Transverse colon (tissue), 4 donors: ENCODE results near the gene CCDC174. TPM values are rescaled to one million over a fixed set of nuclear protein-coding genes. Genes with fewer than 3 reads are reported as not detected.

ENCODE experiments used
- DNase-seq: peaks from one replicate; pipeline ENCODE4 v3.0.0-alpha.2; 2019
- H3K27ac ChIP-seq, 4 donors: fragments of 200-600 bp; sonication (generic); 2 replicates each; pipeline ENCODE4 v1.5.1; 2016 to 2018; ENCODE audit warnings: inconsistent platforms in 4 of 4
- H3K27me3 ChIP-seq: fragments of 200-600 bp; sonication (generic); 2 replicates; pipeline ENCODE4 v1.5.1; 2017; ENCODE audit warnings: inconsistent platforms
- H3K36me3 ChIP-seq, 4 donors: fragments of 200-600 bp; sonication (generic); 2 replicates each; pipeline ENCODE4 v1.5.1; 2017 to 2019; ENCODE audit warnings: inconsistent platforms in 4 of 4
- H3K4me1 ChIP-seq, 4 donors: fragments of 200-600 bp; sonication (generic); 2 replicates each; pipeline ENCODE4 v1.5.1; 2017 to 2020; ENCODE audit warnings: inconsistent platforms in 4 of 4
- H3K4me3 ChIP-seq, 4 donors: fragments of 200-600 bp; sonication (generic); 1 replicate in 1 of 4; 2 replicates in 3 of 4; pipeline versions ENCODE4 v1.5.1 to v1.6.1; 2017 to 2019; ENCODE audit warnings: inconsistent platforms in 4 of 4
- H3K9me3 ChIP-seq, 2 donors: fragments of 200-600 bp; sonication (generic); 2 replicates each; pipeline ENCODE4 v1.5.1; 2017 to 2019; ENCODE audit warnings: inconsistent platforms in 2 of 2
- EP300 ChIP-seq: sonication (generic); formaldehyde crosslinking; IDR thresholded peaks from one replicate; pipeline ENCODE4 v1.6.1; 2017; ENCODE audit warnings: antibody characterized with exemption, low read depth
- POLR2A ChIP-seq: fragments of 450-650 bp; IDR thresholded peaks from one replicate; pipeline ENCODE4 v1.6.1; 2016; ENCODE audit warnings: antibody characterized with exemption, mild to moderate bottlenecking, moderate library complexity
- POLR2AphosphoS5 ChIP-seq, 3 donors: sonication (generic); formaldehyde crosslinking; IDR thresholded peaks; one replicate each; pipeline ENCODE4 v1.6.1; 2016; ENCODE audit warnings: antibody characterized with exemption in 3 of 3
- WGBS, 2 donors: methylation state at CpG; one replicate each; pipeline ENCODE4 v1.1.5; 2018; ENCODE audit warnings: low coverage in 1 of 2; 5-methylcytosine and 5-hydroxymethylcytosine counted together
- in situ Hi-C, 4 donors: fragments of 200-750 bp; cut with MboI; loops; one replicate each; pipeline versions ENCODE4 v1.15.0 to v1.15.1; 2017; ENCODE audit warnings: low sequenced_read_pairs in 3 of 4, low pct_ligation_motif_present in 1 of 4, low pct_unique_long_range_greater_than_20kb in 1 of 4
- intact Hi-C: fragments of 100-400 bp; cut with DNase I; formaldehyde crosslinking; loops from one replicate; pipeline ENCODE4 v1.15.1; 2023; ENCODE audit warnings: low total_unique reads
- total RNA-seq, 4 donors: library from RNA; depleted of rRNA; stranded (reverse); fragments of >200 nt; gene quantifications; one replicate each; pipeline ENCODE4 v1.1.0, GENCODE V29; 2016
- TF ChIP-seq, protein P1 (sequence below), 5 experiments: fragments of 200-600 bp in 3 of 5; fragments of 450-650 bp in 2 of 5; sonication (generic) in 3 of 5; IDR thresholded peaks; 1 replicate in 2 of 5; 2 replicates in 3 of 5; pipeline ENCODE4 v1.5.1; 2016 to 2017; ENCODE audit warnings: antibody characterized with exemption in 5 of 5, inconsistent platforms in 3 of 5, mild to moderate bottlenecking in 2 of 5, moderate library complexity in 1 of 5

CCDC174 gene
- total RNA-seq, 4 donors from 2014 or later, result 29.2 to 84.8 (median 35.9) TPM

DNA sequence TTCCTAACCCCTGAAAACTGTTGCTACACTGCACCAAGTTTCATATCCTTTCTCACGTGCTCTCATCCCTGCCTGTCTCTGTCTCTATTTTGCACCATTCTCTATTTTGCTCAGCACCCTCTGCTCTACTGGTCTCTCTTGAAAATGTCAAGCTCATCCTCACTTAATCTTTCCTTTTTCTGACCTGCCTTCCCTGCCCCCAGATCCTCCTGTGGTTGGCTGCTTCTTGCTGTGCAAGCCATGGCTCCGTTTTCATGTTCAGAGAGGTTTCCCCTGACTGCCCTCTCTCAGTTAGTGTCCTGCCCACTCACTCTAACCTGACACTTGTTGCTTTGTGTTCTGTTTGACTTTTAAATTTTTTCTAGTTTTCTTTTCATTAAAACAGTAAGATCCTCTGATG, 6.0 kb downstream of the CCDC174 start:
- TF ChIP-seq EP300 (no peak), POLR2AphosphoS5 (IDR thresholded peaks at IDR 0.05) (no peak)
- intact Hi-C loops, result no loop called here
- H3K27me3 ChIP-seq, result no peaks in the 10 kb centered on the region
- no peaks in the 10 kb centered on the region for H3K9me3 ChIP-seq
- no peak for DNase-seq
- in situ Hi-C loops, result loop anchor here in 3 of 4 donors (25.0 kb wide), 3 partner anchors 380 to 470 kb away; partner anchors contain the start of genes MRPS25 (in 2 of the 3), LSM3 (in 1 of the 3) and XPC (in 1 of the 3)
- no peak overlapping the region for H3K4me3 ChIP-seq
- no peak overlapping the region for H3K27ac ChIP-seq
- peaks cover 0 to 72% (median 35%) of the 10 kb centered on the region in 4 donors for H3K36me3 ChIP-seq
- peaks cover 11 to 18% (median 13%) of the 10 kb centered on the region in 4 donors for H3K4me1 ChIP-seq
- 74 to 100% methylated on average over 1 to 2 of the region's 2 CpGs for WGBS, 2 donors

DNA sequence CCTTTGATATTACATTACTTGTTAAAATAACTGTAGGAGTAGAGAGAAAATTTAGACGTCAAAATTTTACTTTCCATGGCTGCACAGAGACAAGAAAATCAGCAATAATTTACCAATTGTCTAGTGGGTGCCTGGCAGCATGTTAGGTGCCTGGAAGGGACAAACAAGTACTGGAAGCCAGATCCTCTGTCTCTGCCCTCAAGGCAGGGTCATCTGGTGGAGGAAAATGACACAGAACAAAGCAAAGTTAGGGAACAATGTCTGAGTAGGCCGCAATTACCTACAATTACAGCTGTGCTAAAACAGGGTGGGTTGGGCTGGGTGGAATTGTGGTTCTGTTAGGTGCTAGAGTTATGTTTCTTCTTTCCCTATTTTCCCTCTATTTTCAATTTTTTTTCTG, 7.4 kb downstream of the CCDC174 start:
- Histone ChIP-seq H3K27me3 (no peaks in the 10 kb centered on the region), H3K36me3 (peaks cover 0 to 86% (median 41%) of the 10 kb centered on the region in 4 donors), H3K9me3 (no peaks in the 10 kb centered on the region), H3K4me1 (peaks cover 0 to 4% (median 2%) of the 10 kb centered on the region in 4 donors), H3K4me3 (no peak overlapping the region), H3K27ac (no peak overlapping the region)
- in situ Hi-C loops (loop anchor here in 3 of 4 donors (25.0 kb wide), 3 partner anchors 378 to 472 kb away; partner anchors contain the start of genes MRPS25 (in 2 of the 3), LSM3 (in 1 of the 3) and XPC (in 1 of the 3)), intact Hi-C loops (no loop called here)
- TF ChIP-seq EP300 (no peak), POLR2AphosphoS5 (IDR thresholded peaks at IDR 0.05) (no peak), POLR2A (no peak)
- TF ChIP-seq, protein P1, sequence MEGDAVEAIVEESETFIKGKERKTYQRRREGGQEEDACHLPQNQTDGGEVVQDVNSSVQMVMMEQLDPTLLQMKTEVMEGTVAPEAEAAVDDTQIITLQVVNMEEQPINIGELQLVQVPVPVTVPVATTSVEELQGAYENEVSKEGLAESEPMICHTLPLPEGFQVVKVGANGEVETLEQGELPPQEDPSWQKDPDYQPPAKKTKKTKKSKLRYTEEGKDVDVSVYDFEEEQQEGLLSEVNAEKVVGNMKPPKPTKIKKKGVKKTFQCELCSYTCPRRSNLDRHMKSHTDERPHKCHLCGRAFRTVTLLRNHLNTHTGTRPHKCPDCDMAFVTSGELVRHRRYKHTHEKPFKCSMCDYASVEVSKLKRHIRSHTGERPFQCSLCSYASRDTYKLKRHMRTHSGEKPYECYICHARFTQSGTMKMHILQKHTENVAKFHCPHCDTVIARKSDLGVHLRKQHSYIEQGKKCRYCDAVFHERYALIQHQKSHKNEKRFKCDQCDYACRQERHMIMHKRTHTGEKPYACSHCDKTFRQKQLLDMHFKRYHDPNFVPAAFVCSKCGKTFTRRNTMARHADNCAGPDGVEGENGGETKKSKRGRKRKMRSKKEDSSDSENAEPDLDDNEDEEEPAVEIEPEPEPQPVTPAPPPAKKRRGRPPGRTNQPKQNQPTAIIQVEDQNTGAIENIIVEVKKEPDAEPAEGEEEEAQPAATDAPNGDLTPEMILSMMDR (IDR thresholded peaks at IDR 0.05), result no peak
- no peak for DNase-seq
- 88 to 90% methylated on average over 2 of the region's 2 CpGs for WGBS, 2 donors

DNA sequence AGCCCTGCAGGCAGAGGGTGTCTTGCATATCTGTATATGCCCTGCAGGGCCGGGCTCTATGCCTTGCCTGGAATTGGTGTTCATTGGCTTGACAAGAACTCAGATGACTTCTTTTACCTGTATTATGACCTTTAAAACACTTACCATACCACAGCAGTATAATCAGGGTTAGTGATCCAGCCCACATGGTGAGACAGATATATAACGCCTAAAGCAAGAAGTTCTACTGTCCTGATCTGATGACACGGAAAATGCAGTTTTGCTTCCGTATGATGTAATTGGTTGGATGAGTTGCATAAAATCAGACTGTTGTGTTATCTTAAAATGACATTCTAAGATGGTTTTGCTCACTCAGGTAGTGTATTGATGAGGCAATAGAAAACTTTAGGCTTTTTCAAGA, 9.4 kb downstream of the CCDC174 start:
- intact Hi-C loops (no loop called here), in situ Hi-C loops (loop anchor here in 3 of 4 donors (25.0 kb wide), 3 partner anchors 376 to 474 kb away; partner anchors contain the start of genes MRPS25 (in 2 of the 3), LSM3 (in 1 of the 3) and XPC (in 1 of the 3))
- DNase-seq, result no peak
- H3K4me3 ChIP-seq, result no peak overlapping the region
- 76 to 90% methylated on average over 4 of the region's 4 CpGs for WGBS, 2 donors
- no peaks in the 10 kb centered on the region for H3K9me3 ChIP-seq
- no peaks in the 10 kb centered on the region for H3K27me3 ChIP-seq
- TF ChIP-seq, protein P1 (IDR thresholded peaks at IDR 0.05), result no peak
- TF ChIP-seq POLR2A, result no peak
- no peak overlapping the region for H3K27ac ChIP-seq
- H3K4me1 ChIP-seq, result no peaks in the 10 kb centered on the region
- H3K36me3 ChIP-seq, result peaks cover 0 to 93% (median 47%) of the 10 kb centered on the region in 4 donors

DNA sequence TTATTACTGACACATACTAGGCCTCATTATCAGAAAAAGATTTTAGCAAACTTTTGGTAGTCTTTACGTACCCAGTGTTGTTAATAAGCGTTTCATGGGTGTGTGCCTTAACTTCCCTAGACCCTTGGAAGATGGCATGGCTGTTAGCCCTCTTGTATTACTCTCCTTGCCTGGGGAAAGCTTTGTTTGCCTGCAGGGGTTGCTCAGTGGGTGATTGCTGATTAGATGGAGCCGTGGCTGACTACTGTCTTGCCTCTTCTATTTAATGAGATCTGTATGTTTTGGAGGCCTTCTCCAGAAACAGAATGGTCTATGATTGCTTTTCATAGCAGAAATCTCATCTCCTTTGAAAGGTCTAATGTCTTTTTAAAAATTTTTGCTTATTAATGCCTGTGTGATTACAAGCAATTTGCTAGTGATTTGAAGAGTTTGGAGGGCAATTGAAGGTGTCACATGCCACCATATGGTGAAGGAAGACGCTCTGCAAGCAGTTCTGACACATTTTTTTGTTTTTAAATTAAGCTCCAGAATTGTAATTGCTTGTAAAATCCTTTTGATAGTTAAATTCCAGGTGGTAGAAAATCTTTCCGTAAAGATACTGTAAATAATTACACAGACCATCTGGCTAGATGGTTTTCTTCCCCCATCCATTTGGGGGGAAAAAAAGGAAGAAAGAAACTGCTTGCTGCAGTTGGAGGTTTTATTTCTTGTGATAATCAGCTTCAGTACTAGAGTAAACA, 12.0 kb downstream of the CCDC174 start:
- in situ Hi-C loops (loop anchor here in 3 of 4 donors (25.0 kb wide), 3 partner anchors 374 to 476 kb away; partner anchors contain the start of genes MRPS25 (in 2 of the 3), LSM3 (in 1 of the 3) and XPC (in 1 of the 3)), intact Hi-C loops (no loop called here)
- H3K9me3 ChIP-seq, result no peaks in the 10 kb centered on the region
- H3K4me1 ChIP-seq, result no peaks in the 10 kb centered on the region
- peaks cover 0 to 93% (median 48%) of the 10 kb centered on the region in 4 donors for H3K36me3 ChIP-seq
- TF ChIP-seq, protein P1 (IDR thresholded peaks at IDR 0.05), result no peak
- no peak for TF ChIP-seq EP300
- TF ChIP-seq POLR2AphosphoS5 (IDR thresholded peaks at IDR 0.05), result no peak
- TF ChIP-seq POLR2A, result no peak
- no peak overlapping the region for H3K4me3 ChIP-seq
- DNase-seq, result no peak
- WGBS, 2 donors, result 83 to 90% methylated on average over 3 to 5 of the region's 5 CpGs
- no peak overlapping the region for H3K27ac ChIP-seq
- no peaks in the 10 kb centered on the region for H3K27me3 ChIP-seq
